ENCODE results near the gene KISS1.

KISS1 gene

GRCh38 chr1:204218552-204218951, 22.3 kb upstream of the KISS1 start:
- in situ Hi-C loops (cut with HindIII; ENCODE audit: low sequenced_read_pairs): no loop called here
- no peak overlapping the region for H3K4me3 ChIP-seq (ENCODE audit: low read depth, low read length)
- no peak for DNase-seq (ENCODE audit: low read depth, low spot score)
- TF ChIP-seq CTCF (IDR thresholded peaks at IDR 0.05; ENCODE audit: low read depth, low read length): no peak

GRCh38 chr1:204217648-204218000, 21.3 kb upstream of the KISS1 start:
- in situ Hi-C loops (cut with HindIII; ENCODE audit: low sequenced_read_pairs): no loop called here
- TF ChIP-seq CTCF (IDR thresholded peaks at IDR 0.05; ENCODE audit: low read depth, low read length): no peak

GRCh38 chr1:204216880-204217647, 20.8 kb upstream of the KISS1 start:
- TF ChIP-seq CTCF (IDR thresholded peaks at IDR 0.05; ENCODE audit: low read depth, low read length): no peak
- DNase-seq (ENCODE audit: low read depth, low spot score): no peak
- in situ Hi-C loops (cut with HindIII; ENCODE audit: low sequenced_read_pairs): no loop called here

More at GRCh38 chr1:204217648-204218000, 21.3 kb upstream of the KISS1 start:
- H3K4me3 ChIP-seq (ENCODE audit: low read depth, low read length): no peak overlapping the region
- no peak for DNase-seq (ENCODE audit: low read depth, low spot score)

GRCh38 chr1:204216236-204216635, 19.9 kb upstream of the KISS1 start:
- H3K4me3 ChIP-seq (ENCODE audit: low read depth, low read length): no peak overlapping the region
- TF ChIP-seq CTCF (IDR thresholded peaks at IDR 0.05; ENCODE audit: low read depth, low read length): no peak
- in situ Hi-C loops (cut with HindIII; ENCODE audit: low sequenced_read_pairs): no loop called here
- no peak for DNase-seq (ENCODE audit: low read depth, low spot score)

More at GRCh38 chr1:204216880-204217647, 20.8 kb upstream of the KISS1 start:
- no peak overlapping the region for H3K4me3 ChIP-seq (ENCODE audit: low read depth, low read length)

- in situ Hi-C loops (cut with HindIII; ENCODE audit: low sequenced_read_pairs): no loop called here
- peak; percentile 81 for TF ChIP-seq CTCF (IDR thresholded peaks at IDR 0.05; ENCODE audit: low read depth, low read length)
- peak; percentile 52 for DNase-seq (ENCODE audit: low read depth, low spot score)
- H3K4me3 ChIP-seq (ENCODE audit: low read depth, low read length): no peak within 1 kb of the TSS
These were observed 17.7 kb upstream of the KISS1 start, which contains the start of gene GOLT1A for GRCh38 chr1:204213668-204214662. Gene GOLT1A, minus strand, starts transcription at chr1:204213988. Its CDS starts 82 bp downstream, at chr1:204213906.

GRCh38 chr1:204212715-204213114, 16.4 kb upstream of the KISS1 start:
- no peak for TF ChIP-seq CTCF (IDR thresholded peaks at IDR 0.05; ENCODE audit: low read depth, low read length)
- in situ Hi-C loops (cut with HindIII; ENCODE audit: low sequenced_read_pairs): no loop called here
- DNase-seq (ENCODE audit: low read depth, low spot score): no peak
- H3K4me3 ChIP-seq (ENCODE audit: low read depth, low read length): no peak overlapping the region
